Measurements from ENCODE around the gene LRRC8D.

Gene LRRC8D

DNA sequence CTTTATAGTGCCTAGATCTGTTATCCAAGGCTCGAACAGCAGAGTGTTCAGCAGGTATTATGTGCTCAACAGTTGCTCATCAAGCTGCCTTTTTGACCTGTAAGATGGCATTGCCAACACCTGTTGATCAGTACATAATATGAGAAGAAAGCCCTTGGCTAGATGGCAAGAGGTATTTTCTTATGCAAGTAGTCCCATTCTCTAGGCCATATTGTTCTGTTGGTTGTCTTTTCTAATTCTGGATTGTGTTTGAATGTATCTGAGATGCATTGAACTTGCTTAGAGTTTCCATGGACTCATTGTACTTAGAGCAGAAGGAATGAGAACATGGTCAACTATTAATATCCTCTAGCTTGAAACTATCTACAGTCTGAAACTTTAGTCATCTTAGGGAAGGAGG, 57.4 kb downstream of the LRRC8D start:
- no peaks in the 10 kb centered on the region for H3F3A ChIP-seq (ENCODE audit: insufficient read depth)
- peaks cover 18% of the 10 kb centered on the region for H3K36me3 ChIP-seq (ENCODE audit: low read length)
- no peak overlapping the region for H2AFZ ChIP-seq (ENCODE audit: low read depth, low read length, severe bottlenecking)
- no peak overlapping the region for H3K4me2 ChIP-seq (ENCODE audit: low read depth, low read length, poor library complexity, severe bottlenecking)
- no peaks in the 10 kb centered on the region for H3K27me3 ChIP-seq (ENCODE audit: low read length)
- H3K27ac ChIP-seq (ENCODE audit: low read depth, low read length), result no peak overlapping the region
- H4K20me1 ChIP-seq (ENCODE audit: low read depth, low read length), result no peaks in the 10 kb centered on the region; the same call in 1 of the 2 replicates
- H3K4me3 ChIP-seq (ENCODE audit: insufficient read depth, low read length, poor library complexity, severe bottlenecking), result no peak overlapping the region
- no peak overlapping the region for H3K9ac ChIP-seq (ENCODE audit: low read length)
- no peak for TF ChIP-seq EZH2phosphoT487 (conservative IDR thresholded peaks at IDR 0.05; ENCODE audit: low read length)
- TF ChIP-seq, protein P1, sequence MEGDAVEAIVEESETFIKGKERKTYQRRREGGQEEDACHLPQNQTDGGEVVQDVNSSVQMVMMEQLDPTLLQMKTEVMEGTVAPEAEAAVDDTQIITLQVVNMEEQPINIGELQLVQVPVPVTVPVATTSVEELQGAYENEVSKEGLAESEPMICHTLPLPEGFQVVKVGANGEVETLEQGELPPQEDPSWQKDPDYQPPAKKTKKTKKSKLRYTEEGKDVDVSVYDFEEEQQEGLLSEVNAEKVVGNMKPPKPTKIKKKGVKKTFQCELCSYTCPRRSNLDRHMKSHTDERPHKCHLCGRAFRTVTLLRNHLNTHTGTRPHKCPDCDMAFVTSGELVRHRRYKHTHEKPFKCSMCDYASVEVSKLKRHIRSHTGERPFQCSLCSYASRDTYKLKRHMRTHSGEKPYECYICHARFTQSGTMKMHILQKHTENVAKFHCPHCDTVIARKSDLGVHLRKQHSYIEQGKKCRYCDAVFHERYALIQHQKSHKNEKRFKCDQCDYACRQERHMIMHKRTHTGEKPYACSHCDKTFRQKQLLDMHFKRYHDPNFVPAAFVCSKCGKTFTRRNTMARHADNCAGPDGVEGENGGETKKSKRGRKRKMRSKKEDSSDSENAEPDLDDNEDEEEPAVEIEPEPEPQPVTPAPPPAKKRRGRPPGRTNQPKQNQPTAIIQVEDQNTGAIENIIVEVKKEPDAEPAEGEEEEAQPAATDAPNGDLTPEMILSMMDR (IDR thresholded peaks at IDR 0.05; ENCODE audit: insufficient read depth, low read length, poor library complexity, severe bottlenecking), result no peak
- peaks cover 14% of the 10 kb centered on the region; the same call in 1 of the 2 replicates for H3K9me3 ChIP-seq (ENCODE audit: insufficient read depth, low read length)
- H3K9me2 ChIP-seq (replicated peaks; ENCODE audit: insufficient read depth, low read length), result no peaks in the 10 kb centered on the region
- H3K79me2 ChIP-seq (ENCODE audit: insufficient read depth, low read length), result peaks cover 57% of the 10 kb centered on the region

DNA sequence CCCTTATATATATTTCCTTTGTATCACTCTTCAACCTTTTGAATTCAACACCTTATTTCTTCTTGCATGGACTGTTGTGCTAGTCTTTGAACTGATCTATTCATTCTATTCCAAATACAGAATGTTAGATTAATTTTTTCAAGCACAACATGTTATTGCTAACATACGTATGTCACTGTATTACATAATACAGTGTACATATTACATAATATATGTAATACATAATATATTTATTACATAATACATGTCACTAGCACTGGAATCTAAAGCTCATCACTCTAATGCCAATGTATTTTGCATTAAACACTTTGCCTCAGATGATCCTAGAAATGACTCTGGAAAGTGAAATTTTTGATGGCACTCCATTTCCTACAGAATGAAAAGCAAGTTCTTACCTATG, 59.8 kb downstream of the LRRC8D start:
- TF ChIP-seq, protein P1 (IDR thresholded peaks at IDR 0.05; ENCODE audit: insufficient read depth, low read length, poor library complexity, severe bottlenecking), result no peak
- no peak for TF ChIP-seq EZH2phosphoT487 (conservative IDR thresholded peaks at IDR 0.05; ENCODE audit: low read length)
- Histone ChIP-seq H3K79me2 (ENCODE audit: insufficient read depth, low read length) (peaks cover 44% of the 10 kb centered on the region), H3K27me3 (ENCODE audit: low read length) (no peaks in the 10 kb centered on the region), H3K4me2 (ENCODE audit: low read depth, low read length, poor library complexity, severe bottlenecking) (no peak overlapping the region), H3K9ac (ENCODE audit: low read length) (no peak overlapping the region), H2AFZ (ENCODE audit: low read depth, low read length, severe bottlenecking) (no peak overlapping the region), H3K9me3 (ENCODE audit: insufficient read depth, low read length) (peaks cover 14% of the 10 kb centered on the region; the same call in 1 of the 2 replicates), H3K4me3 (ENCODE audit: insufficient read depth, low read length, poor library complexity, severe bottlenecking) (no peak overlapping the region), H4K20me1 (ENCODE audit: low read depth, low read length) (no peaks in the 10 kb centered on the region), H3K9me2 (replicated peaks; ENCODE audit: insufficient read depth, low read length) (no peaks in the 10 kb centered on the region), H3K27ac (ENCODE audit: low read depth, low read length) (no peak overlapping the region), H3F3A (ENCODE audit: insufficient read depth) (no peaks in the 10 kb centered on the region), H3K36me3 (ENCODE audit: low read length) (peaks cover 18% of the 10 kb centered on the region)

DNA sequence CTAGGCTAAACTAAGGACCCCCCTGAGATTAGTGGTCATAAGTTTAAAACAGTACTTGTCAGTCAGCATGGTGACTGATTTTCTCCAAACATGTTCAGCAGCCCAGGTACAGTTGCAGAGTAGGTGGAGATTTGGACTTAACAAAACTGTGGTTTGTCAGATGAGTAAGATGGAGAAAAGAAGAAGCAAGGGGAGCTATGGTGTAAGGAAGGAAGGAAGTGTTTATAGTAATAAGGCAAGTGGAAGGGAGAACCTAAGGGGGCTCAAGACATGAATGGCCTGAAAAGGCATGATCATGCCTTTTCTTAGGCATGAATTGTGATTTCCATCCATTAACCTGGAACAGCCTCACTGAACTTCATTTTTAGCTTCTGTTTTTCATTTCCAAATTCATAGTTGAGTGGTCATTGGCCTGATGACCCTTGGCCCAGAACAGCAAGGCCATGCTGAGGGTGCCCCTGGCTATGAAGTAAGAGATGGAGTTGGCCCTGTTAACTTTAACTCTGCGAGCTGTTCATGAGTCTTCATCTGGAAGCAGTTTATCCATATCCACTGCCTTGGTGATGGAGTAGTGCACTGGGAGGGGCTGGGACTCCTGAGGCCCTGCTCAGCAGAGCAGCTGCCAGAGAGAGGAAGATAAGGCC, 60.7 kb downstream of the LRRC8D start:
- Histone ChIP-seq H3K79me2 (ENCODE audit: insufficient read depth, low read length) (peaks cover 42% of the 10 kb centered on the region), H3F3A (ENCODE audit: insufficient read depth) (no peaks in the 10 kb centered on the region)

More for the DNA sequence above, 60.7 kb downstream of the LRRC8D start:
- no peak overlapping the region for H3K9ac ChIP-seq (ENCODE audit: low read length)
- no peak overlapping the region for H2AFZ ChIP-seq (ENCODE audit: low read depth, low read length, severe bottlenecking)
- no peak for TF ChIP-seq EZH2phosphoT487 (conservative IDR thresholded peaks at IDR 0.05; ENCODE audit: low read length)
- TF ChIP-seq, protein P1 (IDR thresholded peaks at IDR 0.05; ENCODE audit: insufficient read depth, low read length, poor library complexity, severe bottlenecking), result no peak
- H3K9me2 ChIP-seq (replicated peaks; ENCODE audit: insufficient read depth, low read length), result no peaks in the 10 kb centered on the region
- peaks cover 14% of the 10 kb centered on the region; the same call in 1 of the 2 replicates for H3K9me3 ChIP-seq (ENCODE audit: insufficient read depth, low read length)
- no peak overlapping the region for H3K4me3 ChIP-seq (ENCODE audit: insufficient read depth, low read length, poor library complexity, severe bottlenecking)
- H4K20me1 ChIP-seq (ENCODE audit: low read depth, low read length), result no peaks in the 10 kb centered on the region
- H3K27ac ChIP-seq (ENCODE audit: low read depth, low read length), result no peak overlapping the region
- no peaks in the 10 kb centered on the region for H3K27me3 ChIP-seq (ENCODE audit: low read length)
- H3K4me2 ChIP-seq (ENCODE audit: low read depth, low read length, poor library complexity, severe bottlenecking), result no peak overlapping the region
- peaks cover 16% of the 10 kb centered on the region for H3K36me3 ChIP-seq (ENCODE audit: low read length)

Data from SU-DHL-6 (cell line).